Thyroid gland (tissue), 4 donors: ENCODE data around the gene GRN.

Experiments used
- CTCF ChIP-seq, 6 experiments: fragments of 200-600 bp in 3 of 6; fragments of 450-650 bp in 3 of 6; sonication (generic) in 3 of 6; IDR thresholded peaks; one replicate each; pipeline ENCODE4 v1.5.1; 2016 to 2019; ENCODE audit warnings: antibody characterized with exemption in 6 of 6, mild to moderate bottlenecking in 2 of 6, inconsistent platforms in 1 of 6, moderate library complexity in 1 of 6
- POLR2A ChIP-seq, 2 donors: fragments of 450-650 bp; IDR thresholded peaks; one replicate each; pipeline ENCODE4 v1.6.1; 2017; ENCODE audit warnings: antibody characterized with exemption in 2 of 2, mild to moderate bottlenecking in 2 of 2, moderate library complexity in 1 of 2

DNA sequence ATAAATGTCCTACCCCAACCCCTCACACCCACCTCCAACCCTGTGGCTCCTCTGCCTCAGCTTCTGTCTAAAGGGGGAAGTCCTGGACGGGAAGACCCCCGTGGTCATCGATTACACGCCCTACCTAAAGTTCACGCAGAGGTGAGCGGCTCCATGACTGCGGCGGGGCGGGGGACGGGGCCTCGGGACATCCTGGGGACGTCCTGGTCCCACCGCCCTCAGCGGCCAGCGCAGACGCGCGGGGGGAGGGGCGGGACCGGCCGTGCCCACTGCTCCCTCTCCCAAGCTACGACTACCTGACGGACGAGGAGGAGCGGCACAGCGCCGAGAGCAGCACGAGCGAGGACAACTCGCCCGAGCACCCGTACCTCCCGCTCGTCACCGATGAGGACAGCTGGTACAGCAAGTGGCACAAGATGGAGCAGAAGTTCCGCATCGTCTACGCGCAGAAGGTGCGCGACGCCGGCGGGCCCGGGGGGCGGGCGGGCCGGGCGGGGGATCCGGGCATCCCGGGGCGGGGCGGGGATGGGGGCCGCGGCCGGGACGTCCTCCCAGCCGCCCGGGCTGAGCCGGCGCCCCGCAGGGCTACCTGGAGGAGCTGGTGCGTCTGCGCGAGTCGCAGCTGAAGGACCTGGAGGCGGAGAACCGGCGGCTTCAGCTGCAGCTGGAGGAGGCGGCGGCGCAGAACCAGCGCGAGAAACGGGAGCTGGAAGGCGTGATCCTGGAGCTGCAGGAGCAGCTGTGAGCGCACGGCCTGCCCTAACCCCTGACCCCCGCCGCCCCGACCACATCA, 30.0 kb upstream of the GRN start:
- TF ChIP-seq CTCF (IDR thresholded peaks at IDR 0.05) (no peak), POLR2A (IDR thresholded peaks at IDR 0.05) (no peak)
